ENCODE measurements around the gene BABAM2.

The BABAM2 gene

DNA sequence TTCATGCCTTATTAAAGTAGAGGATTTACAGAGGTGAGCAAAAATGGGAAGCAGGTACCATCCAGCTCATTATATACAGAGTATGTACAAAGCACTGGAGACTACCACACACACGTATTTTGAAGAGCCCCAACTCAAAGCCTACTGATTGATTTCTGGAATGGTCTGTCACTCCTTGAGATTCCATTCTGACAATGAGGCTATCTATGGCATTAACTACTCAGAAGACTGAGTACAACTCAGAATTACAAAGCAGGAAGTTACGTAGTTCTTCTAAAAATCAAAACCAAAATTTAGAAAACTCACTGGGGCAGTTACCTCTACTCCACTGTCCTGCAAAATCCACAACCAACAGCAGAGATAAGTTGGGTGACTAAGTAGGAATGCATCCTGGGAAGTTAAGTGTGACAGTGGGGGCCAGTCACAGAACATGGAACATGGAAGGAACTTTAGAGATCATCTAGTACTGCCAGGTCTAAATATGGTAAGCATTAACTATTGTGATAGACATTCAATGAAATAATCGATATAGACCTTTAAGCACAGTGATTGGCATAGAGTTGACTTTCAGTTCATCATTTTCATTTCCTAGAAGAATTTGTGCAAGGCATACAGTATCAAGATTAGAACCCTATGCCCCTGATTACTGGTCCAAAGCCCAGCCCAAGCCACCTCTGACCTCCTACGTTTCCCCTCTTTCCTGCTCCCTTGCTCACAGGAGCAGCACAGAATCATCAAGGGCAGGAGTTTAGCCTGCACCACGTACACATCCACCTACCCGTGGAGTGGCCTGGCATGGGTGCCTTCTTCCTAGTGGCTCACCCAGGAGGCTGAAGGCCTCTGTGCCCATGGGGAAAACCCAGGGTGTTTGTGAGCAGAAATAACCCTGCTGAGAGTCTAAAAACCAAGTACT, 422.0 kb downstream of the BABAM2 start:
- no peak for TF ChIP-seq CTCF (IDR thresholded peaks at IDR 0.05; ENCODE audit: insufficient read depth, missing control alignments)
- no peak for DNase-seq (ENCODE audit: insufficient read length, low spot score)
- FAIRE-seq = no peak

DNA sequence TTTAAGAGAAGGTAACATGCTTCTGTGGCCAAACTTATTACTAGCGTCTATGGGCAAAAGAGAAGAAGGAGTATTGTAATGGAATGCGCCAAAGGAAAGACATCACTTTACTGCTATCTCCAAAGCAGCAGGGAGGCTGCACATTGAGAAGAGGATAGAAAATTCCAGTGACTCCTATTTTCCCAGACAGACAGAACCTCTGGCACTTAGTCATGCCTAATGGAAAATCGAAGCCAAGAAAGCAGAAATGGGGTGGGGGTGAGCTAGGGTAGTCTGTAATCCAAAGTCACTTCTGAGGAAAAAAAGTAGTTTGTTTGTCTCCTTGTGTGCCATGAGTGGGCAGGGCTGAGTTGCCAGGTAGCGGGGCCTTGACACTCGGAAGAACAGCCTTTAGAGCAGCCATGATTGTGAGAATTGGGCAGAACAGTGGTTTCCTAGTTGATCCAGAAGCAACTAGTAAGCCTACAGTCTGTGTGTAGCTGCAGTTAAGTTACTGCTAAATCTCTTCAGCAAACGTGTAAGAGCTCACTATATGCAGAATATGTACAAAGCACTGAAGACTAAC, 422.8 kb downstream of the BABAM2 start:
- FAIRE-seq = no peak
- no peak for DNase-seq (ENCODE audit: insufficient read length, low spot score)
- TF ChIP-seq CTCF (IDR thresholded peaks at IDR 0.05; ENCODE audit: insufficient read depth, missing control alignments) = no peak

GRCh38 chr2:28314968-28315367, 424.4 kb downstream of the BABAM2 start:
- FAIRE-seq (no peak), DNase-seq (ENCODE audit: insufficient read length, low spot score) (no peak)
- no peak for TF ChIP-seq CTCF (IDR thresholded peaks at IDR 0.05; ENCODE audit: insufficient read depth, missing control alignments)

GRCh38 chr2:28316546-28317335, 426.2 kb downstream of the BABAM2 start:
- DNase-seq (ENCODE audit: insufficient read length, low spot score) = no peak
- FAIRE-seq = no peak

GRCh38 chr2:28317390-28317789, 426.9 kb downstream of the BABAM2 start:
- no peak for FAIRE-seq
- no peak for DNase-seq (ENCODE audit: insufficient read length, low spot score)
- no peak for TF ChIP-seq CTCF (IDR thresholded peaks at IDR 0.05; ENCODE audit: insufficient read depth, missing control alignments)

More at GRCh38 chr2:28316546-28317335, 426.2 kb downstream of the BABAM2 start:
- no peak for TF ChIP-seq CTCF (IDR thresholded peaks at IDR 0.05; ENCODE audit: insufficient read depth, missing control alignments)

DNA sequence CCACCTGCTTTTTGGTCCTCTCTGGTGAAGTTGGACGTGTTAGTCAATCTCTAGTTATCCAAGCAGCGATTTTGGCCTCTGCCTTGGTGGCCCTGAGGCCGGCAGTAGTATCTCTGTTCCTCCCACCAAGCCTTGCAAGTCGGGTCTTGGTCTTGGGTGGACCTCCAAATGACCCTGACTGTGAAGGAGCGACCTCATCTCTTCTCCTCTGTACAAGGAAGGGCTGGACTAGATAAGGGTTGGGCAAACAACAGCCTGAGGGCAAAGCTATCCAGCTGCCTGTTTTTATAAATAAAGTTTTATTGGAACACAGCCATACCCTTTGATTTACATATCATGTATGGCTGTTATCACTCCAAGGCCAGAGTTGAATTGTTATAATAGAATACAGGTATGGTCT, 427.5 kb downstream of the BABAM2 start:
- no peak for FAIRE-seq
- no peak for TF ChIP-seq CTCF (IDR thresholded peaks at IDR 0.05; ENCODE audit: insufficient read depth, missing control alignments)
- no peak for DNase-seq (ENCODE audit: insufficient read length, low spot score)
